Measurements from ENCODE around the gene SCGB3A2.

GRCh38 chr5:147906326-147907095, 28.0 kb downstream of the SCGB3A2 start, which contains the start of gene C5orf46:
- TF ChIP-seq GLIS3 (CRISPR knock-in tag; IDR thresholded peaks at IDR 0.05), result no peak
- no peak for TF ChIP-seq POU6F1 (CRISPR knock-in tag; IDR thresholded peaks at IDR 0.05; ENCODE audit: borderline replicate concordance, low read depth)
- TF ChIP-seq ISL1 (CRISPR knock-in tag; IDR thresholded peaks at IDR 0.05), result peak; percentile 69
- TF ChIP-seq PATZ1 (CRISPR knock-in tag; IDR thresholded peaks at IDR 0.05; ENCODE audit: borderline replicate concordance), result no peak
